ENCODE results near the gene UGT1A1. TPM values are rescaled to one million over a fixed set of nuclear protein-coding genes. Genes with fewer than 3 reads are reported as not detected.

The UGT1A1 gene
- total RNA-seq, 2 experiments from 2014 or later = not detected

GRCh38 chr2:233820774-233821105 is 60.7 kb downstream of the UGT1A1 start:
- H3K9me3 Mint-ChIP-seq (ENCODE audit: low read depth) = no peaks in the 10 kb centered on the region
- DNase-seq (no peak), ATAC-seq (no peak)
- H3K4me3 Mint-ChIP-seq = no peak overlapping the region
- no peak overlapping the region for H3K27ac Mint-ChIP-seq
- H3K4me1 Mint-ChIP-seq = no peaks in the 10 kb centered on the region
- H3K36me3 Mint-ChIP-seq = no peaks in the 10 kb centered on the region
- H3K27me3 Mint-ChIP-seq = peaks cover 14% of the 10 kb centered on the region
- CTCF ChIA-PET = no interaction called here

GRCh38 chr2:233821196-233821595 is 61.1 kb downstream of the UGT1A1 start:
- Mint-ChIP-seq H3K4me3 (no peak overlapping the region), H3K9me3 (ENCODE audit: low read depth) (no peaks in the 10 kb centered on the region), H3K27ac (no peak overlapping the region), H3K4me1 (no peaks in the 10 kb centered on the region), H3K36me3 (no peaks in the 10 kb centered on the region), H3K27me3 (peaks cover 10% of the 10 kb centered on the region)
- ATAC-seq = no peak
- no peak for DNase-seq
- CTCF ChIA-PET = no interaction called here

- Mint-ChIP-seq H3K4me1 (no peaks in the 10 kb centered on the region), H3K9me3 (ENCODE audit: low read depth) (no peaks in the 10 kb centered on the region), H3K27ac (no peak overlapping the region), H3K27me3 (peaks cover 10% of the 10 kb centered on the region), H3K36me3 (no peaks in the 10 kb centered on the region), H3K4me3 (no peak overlapping the region)
- CTCF ChIA-PET = no interaction called here
- no peak for ATAC-seq
- no peak for DNase-seq
These were observed 61.6 kb downstream of the UGT1A1 start for GRCh38 chr2:233821709-233822100.

GRCh38 chr2:233822101-233822771 is 62.2 kb downstream of the UGT1A1 start:
- CTCF ChIA-PET = no interaction called here
- H3K9me3 Mint-ChIP-seq (ENCODE audit: low read depth) = no peaks in the 10 kb centered on the region

More at GRCh38 chr2:233822101-233822771, 62.2 kb downstream of the UGT1A1 start:
- no peaks in the 10 kb centered on the region for H3K4me1 Mint-ChIP-seq
- H3K27ac Mint-ChIP-seq = no peak overlapping the region
- H3K36me3 Mint-ChIP-seq = no peaks in the 10 kb centered on the region
- no peak overlapping the region for H3K4me3 Mint-ChIP-seq
- DNase-seq (no peak), ATAC-seq (no peak)
- H3K27me3 Mint-ChIP-seq = peaks cover 10% of the 10 kb centered on the region

Other genes starting within 250 kb of the UGT1A1 start
- 10 to 100 TPM in 1 of 2 experiments, 1 to 10 TPM in 1; 8.7 to 11.2 TPM for gene USP40, start 193.5 kb upstream of the UGT1A1 start, total RNA-seq
- not detected for gene UGT1A8, start 142.6 kb upstream of the UGT1A1 start, total RNA-seq
- not detected for gene UGT1A10, start 123.8 kb upstream of the UGT1A1 start, total RNA-seq
- not detected for gene UGT1A9, start 88.4 kb upstream of the UGT1A1 start, total RNA-seq
- not detected for gene UGT1A7, start 78.4 kb upstream of the UGT1A1 start, total RNA-seq
- not detected for gene UGT1A6, start 67.4 kb upstream of the UGT1A1 start, total RNA-seq
- gene UGT1A5, start 47.4 kb upstream of the UGT1A1 start, total RNA-seq = not detected
- not detected for gene UGT1A4, start 41.5 kb upstream of the UGT1A1 start, total RNA-seq
- gene UGT1A3, start 31.2 kb upstream of the UGT1A1 start, total RNA-seq = not detected
- gene MROH2A, start 18.1 kb downstream of the UGT1A1 start, total RNA-seq = not detected
- 100 to 1,000 TPM; 111 to 145 TPM for gene HJURP, start 94.3 kb downstream of the UGT1A1 start, total RNA-seq
- not detected for gene TRPM8, start 157.1 kb downstream of the UGT1A1 start, total RNA-seq